GM21528 (cell line): ENCODE results near the gene DNAH17.

Experiments used
- ATAC-seq: cut with Tn5 transposase; IDR thresholded peaks from one replicate; pipeline ENCODE4 v1.9.1; 2021; ENCODE audit warnings: mild to moderate bottlenecking, moderate library complexity; ENCODE audit not compliant: unreplicated experiment, low FRiP score

The DNAH17 gene

DNA sequence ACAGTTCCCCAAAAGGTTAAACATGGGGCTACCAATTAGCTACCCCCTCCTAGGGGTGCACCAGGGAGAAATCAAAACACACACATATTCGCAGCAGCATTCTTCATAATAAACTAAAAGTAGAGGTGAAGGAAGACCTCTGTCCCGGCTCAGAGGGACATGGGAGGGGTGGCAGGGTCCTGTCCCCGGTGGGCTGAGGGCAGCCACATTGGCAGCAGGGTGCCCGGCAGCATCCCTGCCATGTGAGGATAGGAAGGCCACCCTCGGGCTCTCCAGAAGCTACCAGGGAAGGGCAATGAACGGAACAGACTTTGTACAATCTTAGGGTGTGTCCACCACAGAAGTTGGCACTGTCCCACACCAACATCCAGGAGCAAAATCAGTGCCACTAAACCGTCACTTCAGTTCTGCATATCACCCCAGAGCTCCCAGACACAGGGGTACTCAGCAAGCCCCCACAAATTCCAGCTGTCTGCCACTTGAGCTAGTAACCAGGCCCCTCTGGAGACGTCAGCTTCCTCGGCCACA is 3.1 kb upstream of the DNAH17 start:
- ATAC-seq = no peak

DNA sequence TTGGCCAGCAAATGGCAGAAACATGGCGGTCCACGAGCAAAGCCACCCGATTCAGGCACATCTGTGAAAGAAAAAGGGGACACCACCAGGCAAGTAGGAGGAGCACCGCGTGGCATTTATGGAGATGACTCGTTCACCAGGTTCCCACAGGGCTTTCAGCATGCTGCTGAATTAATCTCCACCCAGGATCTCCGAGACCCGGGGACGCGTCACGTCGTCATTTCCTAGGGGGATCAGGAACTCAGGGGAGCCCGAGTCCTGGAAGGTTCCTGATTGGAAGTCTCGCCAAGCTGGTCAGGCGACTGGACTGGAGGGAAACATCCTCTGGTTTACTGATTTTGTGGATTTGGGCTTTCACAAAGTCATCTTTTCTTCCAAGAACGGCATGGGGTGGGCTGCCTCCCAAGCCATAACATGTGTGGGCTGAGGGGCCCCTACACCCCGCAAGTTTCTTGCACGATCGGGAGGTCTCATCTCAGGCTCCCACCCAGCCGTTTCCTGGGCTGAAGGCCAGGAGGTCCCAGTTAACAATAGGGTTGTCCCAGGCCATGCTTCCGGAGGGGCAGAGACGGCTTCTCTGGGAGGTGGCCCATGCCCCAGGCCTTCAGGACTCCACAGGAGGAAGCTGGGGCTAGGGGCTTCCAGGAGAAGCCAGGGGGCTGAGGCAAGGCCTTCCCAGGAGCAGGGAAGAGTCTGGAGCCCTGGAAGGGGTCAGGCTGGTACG is 645 bp downstream of the DNAH17 start:
- ATAC-seq = no peak

DNA sequence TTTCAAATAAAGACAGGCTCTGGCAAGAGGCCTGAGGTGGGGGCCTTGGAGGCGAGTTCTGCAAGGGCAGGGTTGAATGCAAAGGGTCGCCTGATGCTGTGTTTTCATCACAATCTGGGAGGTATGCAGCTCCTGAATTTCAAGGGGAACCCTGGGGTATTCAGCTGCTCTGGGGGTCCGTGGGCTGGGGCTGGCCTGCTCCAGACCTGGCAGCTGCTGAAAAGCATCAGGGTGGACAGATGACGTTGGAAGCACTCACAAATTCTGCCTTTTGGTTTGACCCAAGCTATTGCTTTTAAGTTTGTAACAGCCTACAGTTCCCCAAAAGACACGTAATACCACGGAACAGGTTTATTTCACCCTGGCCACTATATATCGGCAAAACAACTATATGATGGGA is 1.3 kb downstream of the DNAH17 start:
- ATAC-seq = no peak

DNA sequence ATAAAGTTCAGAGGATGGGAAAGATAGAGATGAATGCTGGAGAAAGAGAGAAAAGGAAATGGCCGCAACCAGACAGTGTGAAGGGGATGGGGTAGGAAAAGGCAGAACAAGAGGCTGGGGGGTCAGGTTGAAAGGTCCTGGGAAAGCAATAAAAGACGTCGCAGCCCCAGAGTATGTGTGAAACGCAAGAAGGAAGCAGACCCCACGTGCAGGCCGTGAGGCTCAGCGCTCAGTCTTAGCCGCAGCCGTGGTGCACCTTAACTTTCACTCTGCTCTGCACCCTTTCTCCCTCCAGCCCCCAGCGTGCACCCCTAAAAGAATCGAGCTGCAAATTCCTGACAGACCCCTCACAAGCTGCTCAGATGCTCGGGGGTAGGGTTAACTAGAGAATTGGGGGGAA is 1.9 kb downstream of the DNAH17 start:
- ATAC-seq = no peak

DNA sequence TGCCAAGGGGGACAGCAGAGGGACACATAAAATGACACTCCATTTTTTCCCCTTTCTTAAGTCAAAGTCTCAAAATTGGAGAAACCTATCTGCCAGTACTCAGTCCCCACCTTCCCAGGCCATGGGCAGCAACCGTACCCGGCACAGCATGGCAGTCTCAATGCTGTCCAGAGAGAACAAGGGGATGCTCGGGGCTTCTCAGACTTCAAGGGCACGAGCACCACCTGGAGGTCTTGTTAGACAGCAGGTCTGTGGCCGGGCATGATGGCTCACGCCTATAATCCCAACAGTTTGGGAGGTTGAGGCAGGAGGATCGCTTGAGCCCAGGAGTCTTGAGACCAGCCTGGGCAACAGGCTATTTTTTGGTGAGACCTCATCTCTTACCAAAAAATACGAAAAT is 3.2 kb downstream of the DNAH17 start:
- ATAC-seq = no peak

DNA sequence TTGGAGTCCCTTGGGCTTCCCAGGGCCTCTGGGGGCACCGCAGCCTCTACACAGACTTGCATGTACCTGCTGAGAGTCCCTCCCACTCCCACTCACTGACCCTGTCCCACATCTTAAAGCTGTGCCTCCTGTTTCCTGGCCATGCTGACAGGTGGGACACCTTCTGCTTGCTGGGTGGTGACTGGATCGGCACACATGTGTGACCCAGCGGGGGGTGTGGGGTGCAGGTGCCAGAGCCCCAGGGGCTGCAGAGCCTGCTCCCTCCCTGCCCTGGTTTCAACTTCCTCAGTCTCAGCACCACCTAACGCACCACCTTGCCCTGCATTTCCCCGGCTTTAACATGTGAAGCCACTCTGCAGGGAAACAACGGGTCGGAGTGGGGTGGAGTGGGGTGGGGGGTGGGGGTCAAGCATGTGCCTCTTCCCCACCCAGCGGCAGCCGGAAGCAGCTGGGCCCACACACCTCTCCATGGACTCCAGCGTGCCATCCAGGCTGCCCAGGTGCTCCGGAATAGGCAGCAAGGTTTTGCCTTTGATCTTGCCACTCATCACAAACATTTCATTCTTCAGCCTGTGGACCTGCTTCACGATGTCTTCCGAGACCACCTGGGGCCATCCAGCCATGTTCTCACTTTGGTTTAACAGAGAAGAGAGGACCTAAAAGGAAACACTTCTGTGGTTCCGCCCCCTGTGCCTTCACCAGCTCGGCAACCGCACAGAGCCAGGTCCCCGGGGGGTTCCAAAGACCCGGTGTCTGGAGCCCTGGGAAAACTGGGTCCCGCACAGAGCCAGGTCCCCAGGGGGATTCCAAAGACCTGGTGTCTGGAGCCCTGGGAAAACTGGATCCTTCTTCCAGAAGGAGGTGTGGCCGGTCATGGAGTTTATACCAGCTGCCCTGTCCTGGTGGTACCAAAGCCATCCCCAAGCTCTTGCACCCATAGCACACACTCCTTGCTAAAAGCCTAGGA is 4.7 kb downstream of the DNAH17 start:
- ATAC-seq = no peak

DNA sequence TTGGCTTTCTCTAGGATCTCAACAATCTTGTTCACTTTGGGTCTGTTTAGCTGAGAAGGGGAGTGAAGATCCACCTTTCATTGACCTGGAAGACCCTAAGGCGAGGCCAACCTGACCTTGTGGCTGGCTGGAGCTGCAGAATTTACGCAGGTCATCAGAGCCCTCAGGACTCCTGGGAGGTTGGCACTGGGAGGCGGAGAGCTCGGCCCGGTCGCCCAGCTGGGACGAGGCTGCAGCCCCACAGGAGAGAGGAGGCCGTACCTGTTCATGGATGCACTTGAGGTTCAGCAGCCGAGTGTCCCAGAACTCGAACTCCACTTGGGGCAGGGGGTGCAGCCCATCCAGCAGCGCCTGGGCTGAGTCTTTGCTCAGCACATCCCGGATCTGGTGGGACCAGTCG is 5.9 kb downstream of the DNAH17 start:
- no peak for ATAC-seq

DNA sequence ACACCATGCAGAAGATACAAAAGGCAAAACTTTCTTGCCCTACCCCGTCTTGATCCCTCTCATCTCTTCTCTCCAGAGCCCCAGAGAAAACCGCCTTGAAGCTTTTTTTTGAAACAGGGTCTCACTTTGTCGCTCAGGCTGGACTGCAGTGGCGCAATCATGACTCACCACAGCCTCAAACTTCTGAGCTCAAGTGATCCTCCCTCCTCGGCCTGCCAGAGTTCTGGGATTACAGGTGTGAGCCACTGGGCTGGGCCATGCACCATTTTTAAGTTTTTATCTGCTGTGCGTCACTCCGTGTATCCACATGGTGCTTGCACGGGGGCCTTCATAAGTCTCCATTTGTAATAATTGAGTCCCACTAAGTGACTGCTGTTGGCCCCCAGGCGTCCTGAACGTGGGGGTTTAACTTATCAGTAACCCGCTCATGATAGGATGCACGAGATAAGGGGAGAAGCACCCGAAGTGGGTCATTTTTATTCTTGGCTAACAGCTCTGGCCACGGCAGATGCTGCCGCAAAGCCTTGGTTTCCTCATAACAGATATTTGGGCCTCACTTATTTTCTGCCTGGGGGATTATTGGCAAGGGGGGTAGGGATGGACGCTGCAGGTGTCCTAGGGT is 8.6 kb downstream of the DNAH17 start:
- ATAC-seq = no peak

DNA sequence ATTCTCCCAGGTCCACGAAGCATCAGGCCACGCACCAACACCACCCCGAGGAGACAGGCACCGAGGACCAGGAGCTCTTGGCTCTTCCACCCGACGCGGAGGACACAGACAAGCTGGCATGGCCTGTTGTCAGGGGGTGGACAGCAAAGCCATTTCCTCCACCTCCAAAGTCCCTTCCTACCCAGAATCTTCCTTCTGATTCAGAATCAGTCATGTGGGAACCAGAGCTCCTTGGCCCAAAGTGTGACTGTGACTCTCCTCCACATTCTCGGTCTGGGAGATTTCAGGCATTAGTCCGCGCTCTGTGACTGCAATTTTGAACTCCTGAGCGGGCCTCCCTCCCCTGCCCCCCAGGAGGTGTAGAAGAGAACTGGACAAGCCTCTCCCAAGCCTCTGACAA is 9.2 kb downstream of the DNAH17 start:
- ATAC-seq = no peak

DNA sequence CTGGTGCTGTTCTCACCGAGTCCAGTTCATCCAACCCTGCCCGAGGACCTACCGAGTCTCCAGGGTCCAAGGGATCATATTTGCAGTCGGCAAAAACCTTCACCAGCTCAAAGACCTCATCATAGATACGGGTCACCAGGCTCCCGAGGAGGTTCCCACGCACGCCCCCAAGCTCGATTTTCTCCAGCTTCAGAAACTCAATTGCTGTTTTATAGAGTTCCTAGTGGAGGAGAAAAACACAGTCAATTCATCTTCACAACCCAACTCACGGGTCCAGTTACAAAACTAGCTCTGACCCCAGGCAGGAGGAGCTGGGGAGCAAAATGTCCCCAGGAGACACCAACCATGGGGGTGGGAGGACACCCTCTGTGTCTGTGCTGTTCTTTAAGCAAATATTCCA is 10.2 kb downstream of the DNAH17 start:
- ATAC-seq = no peak

DNA sequence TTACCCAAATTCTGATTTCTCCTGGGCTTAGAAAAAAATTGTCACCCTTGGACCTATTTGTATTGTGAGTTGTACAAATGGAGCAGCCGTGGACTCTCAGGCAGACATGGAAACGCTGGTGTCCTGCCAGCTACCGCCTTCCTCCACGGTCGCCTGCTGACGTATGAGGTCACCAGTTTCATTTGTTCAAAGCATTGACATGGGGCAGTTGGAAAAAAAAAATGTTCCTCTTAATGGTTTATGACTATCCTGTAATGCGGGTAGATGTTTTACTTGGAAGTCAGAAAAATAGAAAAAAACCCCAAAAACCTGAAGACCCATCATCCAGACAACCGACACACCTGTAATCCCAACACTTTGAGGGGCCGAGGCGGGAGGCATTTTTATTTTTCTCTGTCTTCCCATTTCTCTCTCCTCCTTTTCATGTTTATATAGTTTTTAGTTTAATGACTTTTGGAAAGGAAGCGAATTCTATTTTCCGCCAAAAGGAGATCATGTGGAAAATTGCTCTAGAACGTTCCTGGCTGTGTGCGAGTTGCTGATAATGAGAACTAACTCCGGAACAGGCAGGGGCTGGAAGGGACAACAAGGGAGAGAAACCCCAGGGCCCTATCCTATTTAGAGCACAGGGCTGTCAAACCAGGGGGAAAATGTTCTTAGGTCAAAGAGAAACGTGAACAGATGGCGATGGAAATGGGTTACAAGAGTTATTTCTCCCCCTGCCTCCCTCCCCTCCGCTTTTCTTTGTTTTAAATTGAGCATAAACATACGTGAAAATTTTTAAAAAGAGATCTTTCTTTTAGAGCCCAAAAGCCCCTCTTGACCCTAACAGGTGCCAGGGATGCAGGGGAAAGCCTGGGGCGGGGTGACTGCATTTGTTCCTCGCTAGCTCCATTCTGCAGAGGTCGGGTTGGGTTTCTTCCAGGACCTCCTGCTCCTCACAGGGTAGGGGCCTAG is 13.7 kb downstream of the DNAH17 start:
- ATAC-seq = no peak

DNA sequence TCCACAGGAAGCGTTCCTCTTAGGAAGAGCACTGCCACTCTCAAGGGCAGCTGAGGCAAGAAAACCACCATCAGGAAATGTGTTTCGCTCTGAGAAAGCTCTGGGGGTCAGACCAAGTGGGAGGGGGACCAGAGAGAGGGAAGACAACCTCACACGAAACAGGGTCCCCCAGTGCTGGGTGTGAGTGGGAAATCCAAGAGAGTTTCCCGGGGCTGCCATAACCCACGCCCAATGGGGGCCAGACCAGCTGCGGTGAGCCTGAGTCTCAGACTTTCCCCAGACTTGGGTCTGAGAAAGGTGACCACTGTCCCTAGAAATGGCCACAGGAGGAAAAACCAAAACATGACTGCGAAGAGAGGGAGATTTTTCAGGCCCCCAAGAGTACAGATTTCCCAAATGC is 14.5 kb downstream of the DNAH17 start:
- no peak for ATAC-seq

DNA sequence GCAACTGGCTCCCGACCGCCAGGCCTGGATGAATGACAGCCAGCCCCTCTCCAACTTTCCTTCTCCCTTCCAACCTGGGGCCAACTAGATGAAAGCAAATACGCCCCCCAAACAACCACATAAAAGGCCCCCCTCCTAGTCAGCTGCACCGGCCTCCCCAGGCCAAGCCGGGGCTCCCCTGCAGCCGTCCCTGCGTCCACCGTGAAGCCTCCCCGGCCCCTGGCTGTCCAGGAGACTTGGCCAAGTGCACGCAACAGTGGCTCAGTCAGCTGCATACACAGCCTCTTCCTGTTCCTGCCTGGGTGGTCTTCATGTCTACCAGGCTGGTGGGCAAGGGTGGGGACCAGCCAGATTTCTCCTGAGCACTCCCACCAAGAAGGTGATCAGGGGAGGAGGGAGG is 16.0 kb downstream of the DNAH17 start:
- no peak for ATAC-seq

DNA sequence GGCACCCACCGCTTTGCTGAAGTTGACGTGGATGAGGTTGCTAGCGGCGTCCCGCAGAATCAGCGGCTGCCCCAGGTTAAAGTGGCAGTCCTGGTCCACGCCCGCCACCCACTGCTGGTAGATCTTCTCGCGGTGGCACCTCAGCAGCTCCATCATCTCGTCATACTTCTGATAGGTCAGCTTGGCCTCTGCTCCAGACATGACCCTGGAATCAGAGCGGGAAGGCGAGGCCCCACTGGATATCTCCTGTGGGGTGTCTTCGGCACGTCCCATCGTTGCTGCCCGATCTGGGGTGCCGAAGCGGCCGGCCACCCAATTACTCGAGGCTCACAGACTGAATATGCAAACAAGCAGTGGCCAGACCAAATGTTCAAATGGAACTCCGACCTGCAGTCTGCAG is 16.5 kb downstream of the DNAH17 start:
- no peak for ATAC-seq

DNA sequence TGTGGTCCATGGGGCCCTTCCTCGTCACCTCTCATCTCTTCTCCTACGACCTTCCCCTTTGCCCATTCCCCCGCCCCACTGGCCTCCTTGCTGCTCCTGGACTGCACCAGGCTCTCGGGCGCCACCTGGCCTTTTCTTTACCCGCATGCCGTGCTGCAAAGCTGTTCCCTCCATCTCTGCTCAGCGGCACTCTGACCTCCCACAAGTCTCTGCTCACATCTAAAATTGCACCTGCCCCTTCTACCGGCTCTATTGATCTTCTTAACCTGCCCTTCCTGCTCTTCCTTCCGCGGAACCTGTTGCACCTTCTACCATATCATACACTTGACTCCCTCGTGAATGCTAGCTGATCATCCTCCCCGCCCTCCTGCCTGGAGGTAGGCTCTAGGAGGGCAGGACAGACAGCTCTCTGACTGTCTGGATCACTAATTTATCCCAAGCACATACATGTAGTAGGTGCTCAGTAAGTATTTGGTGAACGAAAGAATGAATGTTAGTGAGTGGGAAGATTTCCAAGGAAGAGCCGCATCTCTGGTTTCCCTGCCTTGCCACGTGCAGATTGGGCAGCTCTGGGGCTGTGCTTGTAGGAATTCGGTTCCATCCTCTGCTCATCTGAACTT is 17.3 kb downstream of the DNAH17 start:
- no peak for ATAC-seq

DNA sequence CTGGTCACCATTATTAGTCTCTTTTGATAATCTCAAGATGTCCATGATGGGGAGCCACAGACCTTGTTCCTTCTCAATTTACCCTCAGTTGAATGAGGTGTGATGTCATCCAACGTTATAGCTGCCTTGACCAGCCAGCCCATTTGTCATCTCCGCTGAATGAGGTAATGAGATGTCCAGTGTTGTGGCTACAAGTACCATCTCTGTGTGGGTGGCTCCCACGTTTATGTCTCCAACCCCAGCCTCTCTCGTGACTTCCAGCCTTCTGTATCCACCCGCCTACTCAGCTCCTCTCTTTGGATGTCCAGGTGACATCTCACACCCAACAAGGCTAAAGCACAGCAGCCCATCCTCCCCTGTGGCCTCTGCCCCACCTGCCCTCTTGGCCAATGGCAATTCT is 18.2 kb downstream of the DNAH17 start:
- no peak for ATAC-seq

DNA sequence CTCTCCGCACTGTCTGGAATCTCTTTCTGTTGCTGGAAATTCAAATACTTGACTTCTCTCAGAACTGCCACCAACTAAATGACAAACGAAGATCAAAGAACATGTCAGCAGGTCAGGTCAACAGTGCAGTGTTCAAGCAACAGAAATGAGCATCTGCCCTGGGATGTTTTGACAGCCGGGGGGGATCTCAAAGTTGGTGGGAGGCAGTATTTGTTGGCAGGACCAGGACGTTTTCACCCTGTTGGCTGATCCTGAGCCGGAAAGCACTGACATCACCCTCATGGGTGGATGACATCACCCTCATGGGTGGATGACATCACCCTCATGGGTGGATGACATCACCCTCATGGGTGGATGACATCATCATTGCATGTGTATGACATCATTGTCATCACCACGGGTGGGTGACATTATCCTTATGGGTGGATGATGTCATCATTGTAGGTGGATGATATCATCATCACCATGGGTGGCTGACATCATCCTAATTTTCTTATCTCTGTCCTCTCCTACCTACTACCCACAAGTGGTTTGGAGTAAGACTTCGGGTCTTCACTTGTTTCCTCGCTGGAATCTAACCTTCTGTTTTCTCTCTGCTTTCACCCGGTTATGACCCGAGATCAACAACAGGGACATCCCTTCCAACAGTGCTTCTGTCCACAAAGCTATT is 18.9 kb downstream of the DNAH17 start:
- no peak for ATAC-seq

DNA sequence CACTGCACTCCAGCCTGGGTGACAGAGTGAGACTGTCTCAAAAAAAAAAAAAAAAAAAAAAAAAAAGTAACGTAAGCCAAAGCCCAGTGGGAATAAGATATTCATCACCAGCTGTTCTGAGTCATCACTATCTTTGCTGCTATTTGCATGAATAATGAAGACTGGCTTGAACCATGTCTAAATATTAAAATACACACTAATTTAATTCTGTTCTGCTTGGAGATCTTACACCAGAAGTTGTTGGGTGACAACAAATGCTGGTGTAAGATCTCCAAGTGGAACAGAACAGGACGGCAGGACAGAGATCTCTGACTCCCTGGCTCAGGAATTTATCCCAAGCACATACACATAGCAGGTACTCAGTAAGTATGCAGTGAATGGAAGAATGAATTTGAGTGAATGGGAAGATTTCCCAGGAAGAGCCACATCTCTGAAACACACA is 19.6 kb downstream of the DNAH17 start:
- ATAC-seq = no peak

DNA sequence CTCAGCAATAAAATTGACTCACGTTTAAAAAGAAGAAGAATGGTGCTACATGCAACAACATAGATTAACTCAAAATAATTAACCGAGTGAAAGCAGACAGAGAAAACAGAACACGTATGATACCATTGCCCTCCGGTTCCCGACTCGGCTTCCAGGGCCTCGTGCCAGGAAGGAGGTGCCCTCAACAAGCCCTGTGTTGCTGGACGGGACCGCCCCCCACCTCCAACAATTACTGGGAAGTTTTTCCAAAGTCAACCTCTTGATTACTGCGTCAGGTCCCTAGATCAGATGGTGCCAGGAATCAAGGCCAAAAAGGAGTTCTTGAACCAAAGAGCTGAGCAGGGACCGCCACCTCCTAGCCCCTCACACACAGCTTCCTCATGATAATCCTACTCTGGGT is 20.4 kb downstream of the DNAH17 start:
- ATAC-seq = no peak
